Heart left ventricle (tissue), 16 donors: ENCODE measurements around the gene TSC22D4. TPM values are rescaled to one million over a fixed set of nuclear protein-coding genes. Genes with fewer than 3 reads are reported as not detected.
A peak's percentile ranks its signal among the peaks of the same experiment; 100 is the strongest.

Experiments
- ATAC-seq, 4 donors: fragments of 200-7000 bp; cut with Tn5 transposase; one replicate each; pipeline ENCODE4 v1.9.1; 2020 to 2022; ENCODE audit warnings: moderate library complexity in 4 of 4, mild to moderate bottlenecking in 3 of 4, moderate number of reproducible peaks in 1 of 4
- DNase-seq, 5 donors: peaks; one replicate each; pipeline ENCODE4 v3.0.0-alpha.2; 2020
- H3K27ac ChIP-seq, 12 donors: fragments of 200-600 bp; sonication (generic) in 4 of 12; one replicate each; pipeline versions ENCODE4 v1.5.0 to v1.8.0; 2016 to 2022; ENCODE audit warnings: mild to moderate bottlenecking in 2 of 12
- H3K27me3 ChIP-seq, 9 donors: fragments of 200-600 bp; sonication (generic) in 2 of 9; one replicate each; pipeline versions ENCODE4 v1.5.1 to v1.8.0; 2016 to 2022; ENCODE audit warnings: mild to moderate bottlenecking in 3 of 9
- H3K36me3 ChIP-seq, 9 donors: fragments of 200-600 bp; sonication (generic) in 2 of 9; one replicate each; pipeline versions ENCODE4 v1.5.0 to v1.8.0; 2018 to 2022; ENCODE audit warnings: mild to moderate bottlenecking in 2 of 9
- H3K4me1 ChIP-seq, 12 donors: fragments of 200-600 bp; sonication (generic) in 4 of 12; one replicate each; pipeline versions ENCODE4 v1.5.0 to v1.8.0; 2016 to 2022; ENCODE audit warnings: mild to moderate bottlenecking in 3 of 12
- H3K4me3 ChIP-seq, 12 donors: fragments of 200-600 bp; sonication (generic) in 4 of 12; one replicate each; pipeline versions ENCODE4 v1.5.0 to v1.8.0; 2017 to 2022; ENCODE audit warnings: mild to moderate bottlenecking in 9 of 12, moderate library complexity in 4 of 12
- H3K9me3 ChIP-seq, 12 donors: fragments of 200-600 bp; sonication (generic) in 4 of 12; one replicate each; pipeline versions ENCODE4 v1.5.0 to v1.8.0; 2016 to 2022; ENCODE audit warnings: mild to moderate bottlenecking in 1 of 12
- CTCF ChIP-seq, 12 donors: fragments of 200-600 bp; sonication (generic) in 4 of 12; IDR thresholded peaks; one replicate each; pipeline versions ENCODE4 v1.5.0 to v1.8.0; 2018 to 2022; ENCODE audit warnings: antibody characterized with exemption in 12 of 12, mild to moderate bottlenecking in 5 of 12
- POLR2A ChIP-seq, 2 donors: fragments of 450-650 bp; IDR thresholded peaks; one replicate each; pipeline ENCODE4 v1.6.1; 2017; ENCODE audit warnings: antibody characterized with exemption in 2 of 2, mild to moderate bottlenecking in 2 of 2, moderate library complexity in 2 of 2
- WGBS, 4 donors: extraction: QIAGEN DNeasy Blood & Tissue Kit in 2 of 4; methylation state at CpG; one replicate each; pipeline versions ENCODE4 v1.1.5 to v1.1.7; 2013 to 2018; 5-methylcytosine and 5-hydroxymethylcytosine counted together
- intact Hi-C, 10 donors: fragments of 100-400 bp; cut with DNase I; formaldehyde crosslinking; loops; one replicate each; pipeline versions ENCODE4 v1.11.1 to v1.14.2; 2022
- polyA plus RNA-seq, 2 donors: library from polyadenylated mRNA; stranded (reverse); fragments of 200-250 nt; gene quantifications; one replicate each; pipeline ENCODE4 v1.2.3, GENCODE V29; 2013
- total RNA-seq, 9 donors: library from RNA; depleted of rRNA in 2 of 9; stranded (reverse); fragments of >200 nt in 2 of 9; fragmentation: NEBNext Ultra II Directional in 3 of 9; extraction: Animal tissue kit (Norgen Biotek cat#: 25700) in 3 of 9; gene quantifications; one replicate each; pipeline versions ENCODE4 v1.1.0 to v1.2.4, GENCODE V29; 2016 to 2023
- donor health status: ischemic (EF 13 %, LVEDD 7.1; RV severe dilation, severe dysfunction).
- donor health status: healthy with polysubstance abuse.
- donor health status: DM: no; HTN: yes; CAD: no.
- donor health status: DM: no; HTN: no; CAD: no.
- donor health status: ischemic (EF 25% LVEDD 6.9; RV normal size, moderate dysfunction).
- donor health status: ischemic (EF 25% LVEDD 5.7; RV mildly dilated, moderate dysfunction).
- donor health status: healthy.
- donor health status: DM: yes; HTN: yes; CAD: no.
- donor health status: ischemic (EF 35%, LVEDD 5.7; RV mildly dilated, moderate dysfunction).
- donor health status: nonischemic (EF 11% LVEDD 7.7; RV severe dilation, severe dysfunction).
- donor health status: DM: yes; HTN: yes; CAD: no.
- donor health status: PGD.
- donor health status: ischemic (EF 29% LVEDD 5.4; RV normal size, mild dysfunction).
- donor health status: nonischemic (EF 23%, LVEDD 6.1; RV moderate dilation, normal function).

Gene TSC22D4
- total and polyA plus RNA-seq, 11 donors = 41.8 to 55.5 (median 47.0) TPM

- no peaks in the 10 kb centered on the region for H3K9me3 ChIP-seq
- H3K27me3 ChIP-seq = no peaks in the 10 kb centered on the region
- no peaks in the 10 kb centered on the region for H3K36me3 ChIP-seq
- peaks cover 0 to 43% (median 17%) of the 10 kb centered on the region in 12 donors for H3K4me1 ChIP-seq
- no peak for DNase-seq
- no peak for ATAC-seq
- intact Hi-C loops = no loop called here
- TF ChIP-seq CTCF (IDR thresholded peaks at IDR 0.05) = no peak
- no peak for TF ChIP-seq POLR2A (IDR thresholded peaks at IDR 0.05)
- no peak overlapping the region for H3K4me3 ChIP-seq
- peak overlapping the region in 2 of 12 donors; percentile 5 to 79 for H3K27ac ChIP-seq
- 67 to 79% (median 72%) methylated on average over 2 of the region's 2 CpGs for WGBS, 4 donors
These were observed 33.0 kb downstream of the TSC22D4 start for GRCh38 chr7:100446040-100446439.

- TF ChIP-seq CTCF (IDR thresholded peaks at IDR 0.05) (no peak), POLR2A (IDR thresholded peaks at IDR 0.05) (no peak)
- Histone ChIP-seq H3K4me3 (no peak overlapping the region), H3K36me3 (no peaks in the 10 kb centered on the region), H3K4me1 (peaks cover 0 to 33% (median 16%) of the 10 kb centered on the region in 12 donors), H3K9me3 (no peaks in the 10 kb centered on the region), H3K27ac (peak overlapping the region; percentile 59 to 82 (median 78)), H3K27me3 (no peaks in the 10 kb centered on the region)
- DNase-seq (peak in 2 of 5 donors; percentile 60 to 61), ATAC-seq (peak; percentile 57 to 93 (median 74))
- WGBS, 4 donors = 26 to 36% (median 28%) methylated on average over 9 to 14 of the region's 14 CpGs
- intact Hi-C loops = no loop called here
These were observed 34.4 kb downstream of the TSC22D4 start for GRCh38 chr7:100444311-100445278.

GRCh38 chr7:100443096-100443840, 35.7 kb downstream of the TSC22D4 start:
- DNase-seq (peak in 1 of 5 donors; percentile 8), ATAC-seq (no peak)
- Histone ChIP-seq H3K9me3 (no peaks in the 10 kb centered on the region), H3K36me3 (no peaks in the 10 kb centered on the region), H3K27ac (peak overlapping the region in 11 of 12 donors; percentile 59 to 82 (median 79)), H3K4me3 (no peak overlapping the region), H3K27me3 (no peaks in the 10 kb centered on the region), H3K4me1 (peaks cover 0 to 33% (median 16%) of the 10 kb centered on the region in 12 donors)
- WGBS, 4 donors = 91 to 96% (median 94%) methylated on average over 9 of the region's 9 CpGs
- no peak for TF ChIP-seq POLR2A (IDR thresholded peaks at IDR 0.05)
- TF ChIP-seq CTCF (IDR thresholded peaks at IDR 0.05) = no peak
- intact Hi-C loops = no loop called here
